HCT116 (cell line): ENCODE data around the gene SLC38A8. TPM values are rescaled to one million over a fixed set of nuclear protein-coding genes. Genes with fewer than 3 reads are reported as not detected.

Experiments
- ATAC-seq: fragments of 200-7000 bp; cut with Tn5 transposase; 2 replicates; pipeline ENCODE4 v1.9.1; 2020; ENCODE audit warnings: mild to moderate bottlenecking, moderate library complexity
- BruUV-seq: library from RNA; stranded (reverse); fragments of 400-500 nt; replicated peaks from 2 replicates; lab custom pipeline; 2021; lab: Mats Ljungman, UMichigan
- CTCF ChIA-PET: fragments of 300-600 bp; sonication (Branson Sonifier 250); formaldehyde crosslinking; loops from one replicate; lab custom pipeline; 2021; ENCODE audit warnings: antibody characterized with exemption; lab: Charles Lee
- POLR2A ChIA-PET: fragments of 300-600, 350-600 bp; sonication (Branson Sonifier 250); formaldehyde crosslinking; loops from one replicate; lab custom pipeline; 2021; ENCODE audit warnings: antibody characterized with exemption; lab: Charles Lee
- RAD21 ChIA-PET, 2 experiments: fragments of 300-600 bp; sonication (Branson Sonifier 250); formaldehyde crosslinking; loops; one replicate each; lab custom pipeline; 2023; ENCODE audit warnings: low total read pairs in 2 of 2; ENCODE audit not compliant: uncharacterized antibody in 2 of 2, unreplicated experiment in 2 of 2, low non-redundant PET in 1 of 2; lab: Charles Lee
- DNase-seq: peaks from one replicate; pipeline ENCODE4 v3.0.0-alpha.2; 2010; ENCODE audit warnings: low read depth, low spot score
- H2AFZ ChIP-seq: fragments of 200-600 bp; shearing (Covaris generic), sonication (generic); 2 replicates; pipeline ENCODE4 v1.6.1; 2017; ENCODE audit warnings: low read depth, mixed run types, mixed read lengths, antibody characterized with exemption, low read length; ENCODE audit not compliant: poor library complexity, severe bottlenecking
- H3K27ac ChIP-seq: 2 replicates; pipeline ENCODE4 v1.5.1; 2012; ENCODE audit warnings: low read depth, low read length
- H3K27me3 ChIP-seq: fragments of 200-600 bp; sonication (generic); 2 replicates; pipeline ENCODE4 v1.6.1; 2016; ENCODE audit warnings: mixed run types, low read length, mixed read lengths; ENCODE audit not compliant: insufficient read depth
- H3K36me3 ChIP-seq, 2 experiments: fragments of 200-500 bp in 1 of 2; fragments of 200-600 bp in 1 of 2; sonication (Bioruptor generic) in 1 of 2; sonication (generic) in 1 of 2; 2 replicates each; pipeline versions ENCODE4 v1.5.1 to v1.6.1; 2014 to 2016; ENCODE audit warnings: low read length in 2 of 2, inconsistent platforms in 1 of 2, mixed read lengths in 1 of 2, mixed run types in 1 of 2; ENCODE audit not compliant: insufficient read depth in 2 of 2, control insufficient read depth in 1 of 2
- H3K4me1 ChIP-seq, 2 experiments: fragments of 200-600 bp in 1 of 2; sonication (generic) in 1 of 2; 2 replicates each; pipeline versions ENCODE4 v1.5.1 to v1.6.1; 2012 to 2017; ENCODE audit warnings: low read length in 2 of 2, inconsistent platforms in 1 of 2, mild to moderate bottlenecking in 1 of 2, mixed read lengths in 1 of 2, mixed run types in 1 of 2, moderate library complexity in 1 of 2; ENCODE audit not compliant: insufficient read depth in 2 of 2, control insufficient read depth in 1 of 2
- H3K4me2 ChIP-seq: fragments of 200-600 bp; sonication (generic); 2 replicates; pipeline ENCODE4 v1.6.1; 2017; ENCODE audit warnings: mixed run types, low read length, mixed read lengths
- H3K4me3 ChIP-seq, 2 experiments: fragments of 200-600 bp in 1 of 2; sonication (generic) in 1 of 2; replicated peaks in 1 of 2; 2 replicates each; pipeline ENCODE4 v1.5.1; 2011 to 2016; ENCODE audit warnings: low read length in 2 of 2, control low read depth in 1 of 2, low read depth in 1 of 2, mild to moderate bottlenecking in 1 of 2, mixed read lengths in 1 of 2, mixed run types in 1 of 2
- H3K79me2 ChIP-seq: fragments of 200-600 bp; sonication (generic); 2 replicates; pipeline ENCODE4 v1.6.1; 2017; ENCODE audit warnings: mild to moderate bottlenecking, mixed run types, low read length, moderate library complexity, mixed read lengths; ENCODE audit not compliant: insufficient read depth
- H3K9ac ChIP-seq: fragments of 200-600 bp; sonication (generic); 2 replicates; pipeline ENCODE4 v1.6.1; 2016; ENCODE audit warnings: low read length, mixed read lengths
- H3K9me2 ChIP-seq: fragments of 200-600 bp; sonication (generic), shearing (Covaris generic); 2 replicates; pipeline ENCODE4 v1.6.1; 2017; ENCODE audit warnings: mixed run types, mild to moderate bottlenecking, moderate library complexity; ENCODE audit not compliant: insufficient read depth
- H3K9me3 ChIP-seq, 2 experiments: fragments of 200-500 bp in 1 of 2; fragments of 200-600 bp in 1 of 2; sonication (Bioruptor generic) in 1 of 2; sonication (generic) in 1 of 2; 2 replicates each; pipeline ENCODE4 v1.6.1; 2014 to 2017; ENCODE audit warnings: low read length in 2 of 2, mixed read lengths in 2 of 2, inconsistent platforms in 1 of 2, low read depth in 1 of 2, mild to moderate bottlenecking in 1 of 2, mixed run types in 1 of 2, moderate library complexity in 1 of 2; ENCODE audit not compliant: control insufficient read depth in 1 of 2, insufficient read depth in 1 of 2
- H4K20me1 ChIP-seq: fragments of 200-600 bp; sonication (generic), shearing (Covaris generic); 2 replicates; pipeline ENCODE4 v1.6.1; 2017; ENCODE audit warnings: mixed run types, mild to moderate bottlenecking, moderate library complexity; ENCODE audit not compliant: insufficient read depth
- CTCF ChIP-seq, 3 experiments: fragments of 200-600 bp in 1 of 3; sonication (generic) in 1 of 3; IDR thresholded peaks in 2 of 3; conservative IDR thresholded peaks in 1 of 3; 2 replicates each; pipeline ENCODE4 v1.5.1; 2012 to 2017; ENCODE audit warnings: low read depth in 2 of 3, low read length in 2 of 3, antibody characterized with exemption in 1 of 3, borderline replicate concordance in 1 of 3, control low read depth in 1 of 3, mild to moderate bottlenecking in 1 of 3, mixed read lengths in 1 of 3, mixed run types in 1 of 3, moderate library complexity in 1 of 3; ENCODE audit not compliant: insufficient read depth in 1 of 3
- EGR1 ChIP-seq: IDR thresholded peaks from 2 replicates; pipeline ENCODE4 v1.6.1; 2012; ENCODE audit warnings: low read depth
- JUND ChIP-seq: IDR thresholded peaks from 2 replicates; pipeline ENCODE4 v1.6.1; 2012
- MAX ChIP-seq: IDR thresholded peaks from 2 replicates; pipeline ENCODE4 v1.6.1; 2012
- POLR2A ChIP-seq: IDR thresholded peaks from 2 replicates; pipeline ENCODE4 v1.7.0; 2011; ENCODE audit warnings: borderline replicate concordance; ENCODE audit not compliant: insufficient read depth, insufficient read length; ENCODE audit errors: extremely low read depth
- REST ChIP-seq: IDR thresholded peaks from 2 replicates; pipeline ENCODE4 v1.6.1; 2012; ENCODE audit warnings: low read depth
- ZBTB33 ChIP-seq: IDR thresholded peaks from 2 replicates; pipeline ENCODE4 v1.6.1; 2011; ENCODE audit warnings: mild to moderate bottlenecking, low read length, moderate library complexity; ENCODE audit not compliant: insufficient replicate concordance; ENCODE audit errors: extremely low read depth
- ZFX ChIP-seq: fragments of 450-650 bp; IDR thresholded peaks from 2 replicates; pipeline ENCODE4 v1.6.1; 2017
- intact Hi-C: fragments of 100-400 bp; cut with micrococcal nuclease; formaldehyde crosslinking; loops from 2 replicates; pipeline ENCODE4 v1.10.0; 2022
- total RNA-seq: library from RNA; stranded (reverse); gene quantifications from one replicate; pipeline ENCODE4 v1.2.1, GENCODE V29; 2021; ENCODE audit not compliant: unreplicated experiment

SLC38A8 gene
- total RNA-seq, 1 experiment from 2014 or later = not detected

GRCh38 chr16:83973077-83973476, 69.5 kb downstream of the SLC38A8 start:
- H2AFZ ChIP-seq = no peak overlapping the region
- no TSS peak for BruUV-seq
- no peaks in the 10 kb centered on the region for H3K36me3 ChIP-seq
- H3K9me3 ChIP-seq = peaks cover 0 to 3% of the 10 kb centered on the region in 2 experiments; a peak in 1 of 4 replicates
- no peaks in the 10 kb centered on the region for H3K9me2 ChIP-seq
- intact Hi-C loops = no loop called here
- no peaks in the 10 kb centered on the region for H3K79me2 ChIP-seq
- no peak overlapping the region for H3K4me3 ChIP-seq
- no peaks in the 10 kb centered on the region; the same call in 1 of the 2 replicates for H3K27me3 ChIP-seq
- ChIA-PET RAD21 (no interaction called here), POLR2A (no interaction called here), CTCF (no interaction called here)
- no peak overlapping the region for H3K9ac ChIP-seq
- TF ChIP-seq CTCF (IDR thresholded peaks at IDR 0.05 in 2 of 3, conservative IDR thresholded peaks at IDR 0.05 in 1 of 3; ENCODE audit: borderline replicate concordance in 1 of 3, insufficient read depth in 1 of 3, low read depth in 2 of 3, low read length in 2 of 3) = no peak
- TF ChIP-seq REST = no peak
- TF ChIP-seq ZBTB33 = no peak
- TF ChIP-seq ZFX = no peak
- no peak for TF ChIP-seq JUND
- TF ChIP-seq POLR2A = no peak
- no peak for TF ChIP-seq MAX
- no peak for TF ChIP-seq EGR1
- no peaks in the 10 kb centered on the region for H4K20me1 ChIP-seq
- no peak overlapping the region for H3K4me2 ChIP-seq
- ATAC-seq (no peak), DNase-seq (no peak)
- no peak overlapping the region for H3K27ac ChIP-seq
- no peaks in the 10 kb centered on the region for H3K4me1 ChIP-seq
